IPS DF 4.7 (cell line): ENCODE measurements around the gene BMPR1A.

Experiments used
- DNase-seq: peaks from one replicate; pipeline ENCODE4 v3.0.0-alpha.2; 2013; ENCODE audit warnings: low spot score; ENCODE audit errors: extremely low read depth

The BMPR1A gene

DNA sequence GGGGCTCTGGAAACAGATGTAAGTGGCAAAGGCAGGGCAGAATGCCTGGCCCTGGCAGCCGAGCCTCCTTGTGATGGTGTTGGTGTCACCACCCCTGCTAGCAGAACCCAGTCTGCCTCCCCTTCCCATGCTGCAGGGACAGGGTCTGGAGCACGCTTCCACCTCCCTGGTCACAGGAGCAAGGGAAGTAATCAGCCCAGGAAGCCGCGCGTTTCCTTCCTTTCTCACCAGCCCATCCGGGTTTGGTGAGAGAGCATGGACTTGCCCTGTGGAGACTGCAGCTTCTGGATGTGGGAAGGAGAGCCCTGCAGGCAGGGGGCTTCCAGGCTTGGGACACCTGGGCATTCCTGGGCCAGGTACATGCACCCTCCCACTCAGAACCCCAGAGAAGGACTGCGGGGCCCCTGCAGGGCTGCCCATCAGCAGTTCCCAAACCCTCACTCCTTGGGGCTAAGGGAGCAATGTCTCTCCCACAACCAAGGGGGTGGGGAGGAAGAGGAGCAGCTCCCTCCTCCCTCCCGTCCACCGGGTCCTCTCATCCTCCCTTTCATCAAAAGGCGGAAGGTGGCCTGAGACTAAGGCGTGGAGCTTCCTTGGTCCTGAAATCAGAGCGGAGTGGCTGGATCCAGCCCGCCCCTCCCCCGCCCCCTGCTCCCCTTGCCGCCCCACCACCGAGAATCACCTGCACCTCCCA lies 199.2 kb downstream of the BMPR1A start:
- DNase-seq, result no peak

DNA sequence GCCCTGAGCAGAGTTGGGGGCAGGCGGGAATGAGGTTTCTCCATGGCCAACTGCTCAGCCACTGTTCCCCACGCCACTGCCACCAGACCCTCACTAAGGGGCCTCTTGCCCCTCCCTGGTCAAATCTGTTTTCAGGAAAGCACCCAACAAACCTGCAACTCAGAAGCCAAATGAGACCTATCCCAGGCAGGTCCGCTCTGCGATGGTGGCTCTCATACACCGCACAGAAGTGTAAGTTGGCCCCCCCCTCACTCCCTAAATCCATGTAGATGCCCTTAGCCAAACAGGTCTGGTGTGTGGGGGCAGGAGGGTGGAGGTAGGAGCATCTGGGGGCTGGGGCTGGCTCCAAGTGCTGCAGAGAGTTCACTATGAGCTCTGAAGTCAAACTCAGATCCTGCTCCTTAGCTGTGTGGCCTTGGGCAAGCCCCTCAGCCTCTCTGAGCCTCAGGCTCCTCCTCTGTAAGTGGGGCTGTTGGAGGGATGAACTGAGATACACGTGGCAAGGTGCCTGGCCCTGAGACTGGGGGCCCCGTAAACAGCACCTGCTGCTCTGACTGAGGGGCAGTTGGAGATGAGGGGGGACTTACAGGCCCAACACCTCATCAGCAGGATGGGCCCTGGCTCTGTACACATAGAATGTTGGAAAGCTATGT lies 199.9 kb downstream of the BMPR1A start:
- DNase-seq, result no peak

DNA sequence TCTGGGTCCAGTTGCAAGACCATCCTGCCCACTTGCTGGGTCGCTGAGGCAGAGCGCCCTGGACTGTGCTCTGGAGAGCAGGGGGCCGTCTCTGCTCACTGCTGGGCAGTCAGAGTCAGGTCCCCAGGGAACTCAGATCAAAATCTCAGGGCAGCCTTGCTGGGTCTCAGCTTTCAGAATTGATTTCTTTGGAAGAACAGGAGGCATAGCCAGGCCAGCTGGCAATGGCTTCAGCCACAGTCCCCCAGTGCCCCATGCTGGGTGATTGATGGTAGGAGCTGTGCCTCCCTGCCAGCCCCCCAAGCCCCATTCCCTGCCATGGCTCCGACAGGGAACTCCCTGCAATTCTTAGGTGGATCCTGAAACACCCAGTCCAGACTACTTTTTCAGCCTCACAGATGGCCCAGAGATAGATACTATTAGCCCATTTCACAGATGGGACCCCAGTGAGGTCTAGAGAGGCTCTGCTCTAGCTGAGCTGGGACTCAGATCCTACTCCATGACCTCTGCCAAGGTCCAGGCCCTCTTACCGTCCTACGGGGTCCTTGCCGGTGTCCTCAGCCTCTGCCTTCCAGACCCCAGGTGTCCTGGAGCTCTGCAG lies 200.5 kb downstream of the BMPR1A start:
- DNase-seq, result no peak

DNA sequence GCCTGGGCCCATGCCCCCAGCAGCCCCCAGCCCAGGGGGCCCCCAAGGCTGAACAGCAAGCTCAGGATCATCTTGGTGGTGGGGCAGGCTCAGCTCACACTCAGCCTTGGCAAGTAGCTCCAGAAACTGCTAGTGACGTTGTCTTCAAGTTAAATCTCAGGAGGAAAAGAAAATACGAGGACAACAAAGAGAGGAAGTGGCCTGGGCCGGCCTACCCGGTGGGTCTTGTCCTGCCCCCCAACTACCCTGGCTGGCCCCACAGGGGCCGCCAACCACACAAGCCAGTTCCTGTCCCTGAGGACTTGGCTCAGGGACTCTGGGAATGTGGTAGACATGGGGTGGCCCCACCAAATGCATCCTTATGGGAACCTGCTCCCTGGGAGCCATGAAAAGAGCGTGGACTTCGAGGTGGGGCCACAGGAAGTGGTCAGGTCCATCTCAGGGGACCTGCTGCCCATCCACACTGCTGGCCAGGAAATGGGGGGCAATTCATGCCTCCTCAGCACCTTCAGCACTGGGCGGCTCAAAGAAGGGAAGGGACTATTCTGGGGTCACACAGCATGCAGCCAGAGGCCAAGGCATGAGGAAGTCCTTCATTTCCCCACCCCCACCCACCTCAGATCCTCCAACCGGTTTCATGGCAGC lies 201.2 kb downstream of the BMPR1A start, which contains the start of gene MMRN2:
Gene MMRN2, minus strand, starts transcription at position 145 of the 645 bp plus-strand sequence. Its CDS starts 74 bp downstream, at position 71.
- no peak for DNase-seq

DNA sequence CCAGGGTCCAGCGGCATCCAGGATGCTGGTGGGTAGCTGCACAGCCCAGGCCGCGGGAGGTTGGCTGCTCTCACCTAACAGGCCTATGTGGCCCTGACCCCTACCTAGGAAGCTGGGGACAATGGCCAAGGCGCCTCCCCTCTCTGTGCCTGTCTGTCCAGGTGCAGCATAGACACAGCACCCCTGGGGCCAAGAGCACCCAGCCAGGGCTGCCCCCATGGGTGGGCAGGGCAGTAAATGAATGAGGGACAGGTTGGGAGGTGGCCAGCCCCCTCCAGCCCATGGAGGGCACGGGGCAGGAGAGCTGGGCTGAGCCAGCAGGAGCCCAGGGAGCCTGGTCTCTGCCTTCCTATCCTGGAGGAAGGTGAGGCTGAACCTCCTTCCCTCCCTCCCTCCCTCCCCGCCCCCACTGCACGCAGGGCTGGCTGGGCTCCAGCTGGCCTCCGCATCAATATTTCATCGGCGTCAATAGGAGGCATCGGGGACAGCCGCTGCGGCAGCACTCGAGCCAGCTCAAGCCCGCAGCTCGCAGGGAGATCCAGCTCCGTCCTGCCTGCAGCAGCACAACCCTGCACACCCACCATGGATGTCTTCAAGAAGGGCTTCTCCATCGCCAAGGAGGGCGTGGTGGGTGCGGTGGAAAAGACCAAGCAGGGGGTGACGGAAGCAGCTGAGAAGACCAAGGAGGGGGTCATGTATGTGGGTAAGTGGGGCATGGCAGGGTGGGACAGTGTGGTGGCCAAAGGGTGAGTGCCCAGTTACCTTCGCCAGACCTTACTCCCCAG lies 201.9 kb downstream of the BMPR1A start, which contains the start of gene SNCG:
Gene SNCG, plus strand, starts transcription at position 484 of the 785 bp plus-strand sequence. Its CDS starts 99 bp downstream, at position 583.
- DNase-seq, result no peak

DNA sequence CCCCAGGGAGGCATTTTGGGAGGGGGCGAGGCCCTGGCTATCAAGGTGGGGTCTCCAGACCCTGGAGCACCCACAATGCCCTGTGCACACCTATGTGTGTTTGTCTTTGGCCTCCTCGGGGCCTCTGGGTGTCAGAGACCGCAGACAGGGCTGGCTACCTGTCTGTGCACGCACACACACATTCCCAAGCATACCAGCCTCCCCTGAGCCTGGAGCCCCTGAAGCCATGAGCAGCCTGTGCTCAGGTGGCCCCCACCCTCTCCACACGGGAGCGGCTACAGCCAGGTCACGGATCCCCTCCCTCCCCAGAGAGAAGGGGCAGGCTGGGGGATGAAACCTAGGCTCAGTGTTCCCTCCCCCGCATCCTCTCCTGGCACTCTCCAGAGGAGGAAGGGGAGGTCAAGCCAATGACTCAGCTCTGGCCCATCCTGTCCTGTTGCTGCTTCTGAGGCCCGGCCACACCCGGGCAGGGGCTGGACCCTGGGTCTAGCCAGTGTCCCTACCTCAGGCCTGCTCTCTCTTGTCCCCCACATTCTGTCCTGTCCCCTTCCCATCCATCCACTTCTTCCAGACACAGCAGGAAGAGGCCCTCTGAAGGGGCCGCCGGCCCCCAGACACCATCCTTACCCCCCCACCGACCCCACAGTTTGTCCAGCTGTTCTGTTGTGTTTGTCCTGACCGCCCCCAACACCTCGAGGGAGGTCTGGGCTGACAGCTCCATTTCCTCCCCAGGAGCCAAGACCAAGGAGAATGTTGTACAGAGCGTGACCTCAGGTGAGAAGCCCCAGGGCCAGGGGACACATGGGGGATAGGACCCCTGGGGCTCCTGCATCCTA lies 202.7 kb downstream of the BMPR1A start:
- DNase-seq, result no peak

DNA sequence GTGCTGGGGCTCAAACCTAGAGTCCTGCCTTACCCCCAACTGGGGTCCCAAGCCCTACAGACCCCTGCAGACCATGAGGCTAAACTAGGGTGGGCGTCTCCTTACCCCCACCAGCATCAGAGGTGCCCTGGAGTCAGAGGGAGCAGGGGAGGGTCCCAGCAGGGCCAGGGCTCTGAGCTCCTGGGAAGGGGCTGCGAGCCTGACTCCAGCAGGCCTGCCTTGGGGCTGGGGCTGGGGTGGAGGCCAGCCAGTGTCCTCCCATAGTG lies 203.3 kb downstream of the BMPR1A start:
- DNase-seq, result no peak

DNA sequence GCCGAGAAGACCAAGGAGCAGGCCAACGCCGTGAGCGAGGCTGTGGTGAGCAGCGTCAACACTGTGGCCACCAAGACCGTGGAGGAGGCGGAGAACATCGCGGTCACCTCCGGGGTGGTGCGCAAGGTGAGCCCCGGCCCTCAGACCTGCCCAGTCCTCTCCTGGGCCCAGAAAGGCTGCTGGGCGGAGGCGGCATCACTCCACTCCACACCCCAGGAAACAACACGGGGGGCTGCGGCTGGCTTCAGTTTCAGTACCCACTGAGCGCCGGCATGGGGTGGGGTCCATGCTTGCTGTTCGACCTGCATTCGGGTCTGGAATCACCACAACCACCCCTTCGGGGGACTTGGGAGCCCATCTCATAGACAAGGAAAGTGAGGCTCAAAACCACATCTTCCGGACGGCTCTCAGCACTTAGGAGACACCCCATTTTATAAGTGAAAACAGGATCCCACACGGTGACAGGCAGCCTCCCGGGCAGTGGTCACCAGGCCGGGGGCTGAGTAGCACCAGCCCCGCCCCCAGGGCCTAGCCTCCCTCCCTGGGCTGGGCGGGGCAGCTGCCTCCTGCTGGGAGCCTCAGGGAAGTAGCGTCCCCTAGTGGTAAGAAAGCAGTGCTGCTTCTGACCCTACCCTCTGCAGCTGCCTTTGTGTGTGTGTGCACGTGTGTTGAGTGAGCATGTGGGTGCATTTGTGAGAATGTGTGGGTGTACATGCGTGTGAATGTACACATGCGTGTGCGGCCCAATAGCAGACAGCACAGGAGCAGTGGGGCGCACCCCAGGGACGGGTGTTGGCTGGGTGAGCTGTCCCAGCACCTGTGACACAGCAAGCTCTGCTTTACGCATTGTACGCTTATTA lies 203.8 kb downstream of the BMPR1A start:
- no peak for DNase-seq

DNA sequence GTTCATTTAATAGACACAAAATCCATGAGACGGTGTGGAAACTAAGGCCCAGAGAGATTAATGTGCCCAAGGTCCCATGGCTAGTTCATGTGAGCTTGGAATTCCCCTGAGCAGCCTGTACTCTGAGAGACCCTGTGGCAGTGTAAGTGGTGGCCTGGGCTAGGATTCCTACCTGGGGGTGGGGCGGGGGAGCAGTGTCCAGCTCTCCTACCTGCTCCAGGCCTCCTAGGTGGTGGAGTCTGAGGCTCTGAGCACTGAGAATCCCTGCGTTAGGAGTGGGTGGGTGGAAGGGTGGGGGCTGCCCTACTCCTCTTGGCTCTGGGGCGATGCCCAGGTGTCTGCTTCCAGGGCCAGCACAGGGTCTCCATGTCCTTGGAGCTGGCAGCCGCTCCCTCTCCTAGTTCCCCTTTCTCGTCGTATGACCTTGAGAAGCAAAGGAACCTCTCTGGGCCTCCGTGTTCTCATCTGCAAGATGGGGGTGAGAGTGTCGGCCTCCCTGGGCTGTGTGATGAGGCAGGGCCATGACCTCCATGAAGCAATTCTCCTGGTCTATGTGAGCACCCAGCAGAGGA lies 204.5 kb downstream of the BMPR1A start:
- DNase-seq, result no peak

DNA sequence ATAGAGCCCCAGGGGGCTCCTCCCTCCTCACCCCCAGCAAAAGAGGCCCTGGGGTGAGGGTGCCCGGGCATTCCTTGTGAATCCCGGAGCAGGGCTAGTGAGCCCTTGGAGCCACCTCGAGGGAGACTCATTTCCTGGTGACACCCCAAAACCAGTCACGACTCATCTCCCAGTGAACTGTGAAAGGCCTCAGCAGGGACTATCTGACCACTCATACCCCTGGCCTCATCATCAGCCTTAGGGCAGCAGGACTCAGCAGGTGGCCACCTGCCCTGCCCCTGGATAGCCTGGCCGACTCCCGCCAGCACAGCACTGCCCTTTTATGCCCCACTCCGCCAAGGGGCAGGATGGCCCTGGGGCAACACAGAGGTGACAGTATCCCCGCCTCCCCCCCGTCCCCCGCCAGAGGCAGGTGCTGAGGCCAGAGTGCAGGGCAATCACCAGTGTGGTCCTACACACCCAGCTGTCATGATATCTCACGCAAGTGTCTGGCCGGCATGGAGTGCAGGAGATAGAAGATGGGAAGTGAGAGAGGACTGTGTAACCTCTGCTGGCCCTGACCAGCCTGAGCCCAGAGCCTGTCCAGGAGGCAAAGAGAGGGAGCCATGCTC lies 205.2 kb downstream of the BMPR1A start:
- no peak for DNase-seq

DNA sequence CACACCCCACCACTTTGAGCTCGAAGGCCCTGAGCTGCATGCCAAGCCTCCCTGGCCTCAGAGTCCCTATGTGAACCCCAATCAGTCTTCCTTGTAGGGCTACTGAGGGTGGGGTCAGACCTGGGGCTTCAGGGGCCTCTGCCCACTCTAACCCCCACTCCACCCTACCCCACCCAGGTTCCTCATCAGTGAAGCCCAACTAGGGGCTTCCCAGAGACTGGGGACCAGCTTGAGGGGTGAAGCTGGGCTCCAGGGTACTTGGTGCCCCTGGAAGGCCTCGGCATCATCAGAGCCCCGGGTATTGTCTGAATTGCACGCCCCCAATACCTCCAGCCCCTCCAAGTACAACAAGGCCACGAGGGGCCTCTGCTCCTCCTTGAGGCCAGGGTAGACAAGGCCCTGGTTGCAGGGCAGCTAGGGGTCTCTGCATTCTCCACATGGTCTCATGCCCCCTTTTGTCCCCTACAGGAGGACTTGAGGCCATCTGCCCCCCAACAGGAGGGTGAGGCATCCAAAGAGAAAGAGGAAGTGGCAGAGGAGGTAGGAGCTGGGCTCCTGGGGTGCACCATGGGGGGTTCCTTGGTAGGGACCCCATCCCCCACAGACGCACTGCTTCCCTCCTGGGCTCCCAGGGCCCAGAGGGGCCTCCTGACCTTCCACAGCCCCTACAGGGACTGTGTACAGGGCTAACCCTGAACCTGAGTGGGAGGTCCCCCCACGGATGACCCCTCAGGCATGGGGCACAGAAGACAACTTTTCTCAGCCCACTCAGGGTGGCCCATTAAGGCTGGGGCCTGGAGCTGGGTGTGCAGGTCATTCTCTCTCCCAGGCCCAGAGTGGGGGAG lies 205.9 kb downstream of the BMPR1A start:
- no peak for DNase-seq

DNA sequence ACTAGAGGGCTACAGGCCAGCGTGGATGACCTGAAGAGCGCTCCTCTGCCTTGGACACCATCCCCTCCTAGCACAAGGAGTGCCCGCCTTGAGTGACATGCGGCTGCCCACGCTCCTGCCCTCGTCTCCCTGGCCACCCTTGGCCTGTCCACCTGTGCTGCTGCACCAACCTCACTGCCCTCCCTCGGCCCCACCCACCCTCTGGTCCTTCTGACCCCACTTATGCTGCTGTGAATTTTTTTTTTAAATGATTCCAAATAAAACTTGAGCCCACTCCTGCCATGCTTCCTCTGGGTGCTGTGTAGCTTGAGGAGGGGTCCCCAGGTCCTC lies 206.5 kb downstream of the BMPR1A start:
- DNase-seq, result no peak

DNA sequence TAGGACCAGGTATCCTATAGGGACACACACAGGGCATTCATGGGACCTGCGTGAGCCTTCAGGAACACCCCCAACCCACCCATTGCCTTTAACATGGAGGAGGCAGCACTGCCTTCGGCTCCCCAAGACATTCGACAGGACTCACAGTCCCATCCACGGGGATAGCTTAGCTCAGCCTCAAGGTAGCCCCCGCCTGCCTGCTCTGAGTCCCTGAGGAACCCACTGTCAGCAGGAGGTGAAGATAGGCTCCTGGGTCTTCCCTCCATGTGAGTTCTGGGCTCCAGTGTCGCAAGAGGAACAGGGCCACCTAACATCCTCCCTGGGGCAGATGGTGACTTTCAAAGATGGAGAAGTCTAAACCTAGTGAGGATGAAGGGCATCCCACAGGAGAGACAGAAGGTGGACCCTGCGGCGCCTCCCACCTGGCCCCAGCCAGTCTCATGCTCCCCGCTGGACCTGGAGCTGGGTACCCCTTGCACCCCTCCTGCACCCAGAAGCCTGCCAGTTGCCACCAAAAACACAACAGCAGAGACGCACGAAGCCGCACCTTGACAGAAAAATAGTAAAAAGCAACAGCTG lies 207.0 kb downstream of the BMPR1A start:
- no peak for DNase-seq

DNA sequence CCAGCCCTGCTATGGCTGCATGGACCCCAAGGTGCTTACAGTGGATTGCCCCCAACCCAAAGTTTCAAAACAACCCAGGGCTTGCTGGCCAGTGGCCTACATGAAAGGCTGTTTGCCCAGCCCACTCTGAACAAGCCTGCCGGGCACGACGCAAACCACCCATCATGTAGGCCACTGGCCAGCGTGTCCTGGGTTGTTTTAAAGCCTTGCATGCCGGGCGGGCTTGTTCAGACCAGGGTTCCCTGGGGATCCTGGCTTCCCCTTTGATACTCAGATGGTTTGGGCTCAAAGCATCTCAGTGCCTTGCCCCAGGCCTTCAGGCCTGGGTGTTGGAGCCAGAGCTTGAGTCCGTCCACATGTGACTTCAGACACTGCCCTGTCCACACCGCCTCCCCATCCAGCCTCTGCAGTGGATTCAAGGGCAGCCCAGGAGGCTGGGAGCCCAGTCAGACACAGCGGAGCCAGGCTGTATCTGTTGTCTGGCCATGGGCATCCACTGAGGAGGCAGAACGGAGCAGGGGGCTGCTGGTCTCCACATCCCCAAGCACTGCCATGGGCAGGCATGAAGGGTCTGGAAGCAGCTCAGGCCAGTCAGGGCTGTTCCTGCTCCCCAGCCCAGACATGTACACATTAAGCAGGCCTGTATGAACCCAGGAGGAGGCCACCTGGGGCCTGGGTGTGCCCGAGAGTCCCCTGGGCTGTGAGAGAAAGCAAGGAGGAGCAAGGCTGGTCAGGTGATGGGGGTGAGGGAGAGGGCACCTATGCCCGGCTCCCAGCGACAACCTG lies 207.8 kb downstream of the BMPR1A start:
- no peak for DNase-seq

DNA sequence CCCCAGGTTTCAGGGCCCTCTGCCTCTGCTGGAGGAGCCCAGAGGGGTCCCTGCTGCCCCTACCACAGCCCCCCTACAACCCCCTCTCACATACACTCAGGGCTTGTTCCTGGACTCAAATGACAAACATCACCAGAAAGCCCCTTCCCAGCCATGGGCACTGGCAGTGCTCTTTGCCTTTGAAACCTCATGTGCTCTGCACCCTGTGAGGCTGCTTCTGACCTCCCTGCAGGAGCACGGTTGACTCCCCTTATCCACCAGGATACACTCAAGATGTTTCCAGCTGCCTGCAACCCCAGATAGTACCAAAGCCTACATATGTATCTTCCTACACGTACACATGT lies 208.4 kb downstream of the BMPR1A start:
- no peak for DNase-seq

DNA sequence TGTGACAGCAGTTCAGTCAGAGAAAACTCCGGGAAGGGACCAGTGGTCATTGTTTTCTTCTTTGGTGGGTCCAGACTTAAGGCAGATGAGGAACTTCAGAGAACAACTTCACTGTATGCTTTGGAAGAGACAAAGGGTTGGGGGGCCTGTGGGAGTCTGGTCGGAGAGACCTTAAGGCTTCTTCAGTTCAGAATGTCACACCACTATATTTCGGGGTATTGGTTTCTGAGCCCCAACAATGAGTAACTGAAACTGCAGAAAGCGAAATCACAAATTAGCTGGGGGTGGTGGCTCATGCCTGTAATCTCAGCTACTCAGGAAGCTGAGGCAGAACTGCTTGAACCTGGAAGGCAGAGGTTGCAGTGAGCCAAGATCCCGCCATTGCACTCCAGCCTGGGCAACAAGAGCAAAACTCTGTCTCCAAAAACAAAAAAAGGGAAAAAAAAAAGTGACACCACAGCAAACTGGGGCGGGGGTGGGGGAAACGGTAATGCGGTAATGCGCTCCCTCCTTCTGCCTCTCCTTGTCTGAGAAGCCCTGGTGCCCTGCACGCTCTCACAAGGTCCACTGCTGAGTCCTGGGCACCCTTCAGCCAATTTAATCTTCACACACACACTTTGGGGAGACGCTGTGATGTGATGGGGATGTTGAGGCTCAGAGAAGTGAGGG lies 209.7 kb downstream of the BMPR1A start:
- no peak for DNase-seq
